GM18526 (cell line): ENCODE results near the gene ATG4C.

Experiments used
- POLR2A ChIP-seq: IDR thresholded peaks from 3 replicates; pipeline ENCODE4 v1.6.1; 2011; ENCODE audit not compliant: insufficient read length; ENCODE audit errors: extremely low read depth

The ATG4C gene

DNA sequence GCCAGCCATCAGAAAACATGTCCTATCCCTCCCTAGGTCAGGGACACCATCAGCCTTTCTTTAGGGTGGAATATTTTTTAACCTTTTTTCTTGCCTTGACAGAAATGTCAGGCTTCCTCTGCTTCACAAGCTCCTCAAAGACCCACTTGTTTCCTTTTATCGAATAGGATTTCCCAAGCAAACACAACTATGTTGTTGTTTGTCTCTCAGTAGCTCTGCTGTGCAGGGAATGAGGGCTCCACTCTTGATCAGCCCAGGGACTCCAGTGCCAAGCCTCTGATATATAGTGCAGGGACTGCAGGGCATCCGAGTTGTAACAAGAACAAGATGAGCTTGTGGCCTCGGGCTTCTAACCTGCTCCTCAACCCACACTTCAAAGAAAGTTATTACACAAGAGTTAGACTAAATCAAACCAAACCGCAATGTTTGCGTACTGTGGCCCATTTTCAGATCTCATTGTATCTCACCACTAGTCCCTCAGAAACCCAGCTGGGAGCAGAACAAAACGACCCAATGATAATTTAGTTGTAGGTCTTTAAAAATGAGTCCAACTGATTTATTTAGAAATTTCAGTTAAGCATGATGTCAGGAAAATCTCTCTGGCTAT, 108.1 kb downstream of the ATG4C start:
- TF ChIP-seq POLR2A: no peak

DNA sequence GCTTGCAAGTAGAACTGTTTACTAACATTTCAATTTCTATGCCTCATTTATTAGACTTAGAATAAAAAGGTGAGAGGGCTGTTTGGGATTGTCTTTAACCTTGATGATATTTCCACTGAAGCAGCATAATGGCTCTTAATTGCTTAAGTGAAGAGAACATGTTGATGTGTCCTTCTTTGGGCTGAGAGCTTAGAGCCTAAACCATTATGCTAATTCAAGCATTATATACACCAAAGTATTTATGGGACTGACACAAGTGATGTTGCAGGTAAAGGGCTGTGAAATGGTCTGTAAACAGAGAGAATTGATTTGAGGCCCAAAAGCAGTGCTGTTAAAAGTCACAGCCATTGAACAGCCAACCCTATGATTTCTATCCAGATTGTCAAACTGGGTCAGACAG, 113.9 kb downstream of the ATG4C start:
- no peak for TF ChIP-seq POLR2A

DNA sequence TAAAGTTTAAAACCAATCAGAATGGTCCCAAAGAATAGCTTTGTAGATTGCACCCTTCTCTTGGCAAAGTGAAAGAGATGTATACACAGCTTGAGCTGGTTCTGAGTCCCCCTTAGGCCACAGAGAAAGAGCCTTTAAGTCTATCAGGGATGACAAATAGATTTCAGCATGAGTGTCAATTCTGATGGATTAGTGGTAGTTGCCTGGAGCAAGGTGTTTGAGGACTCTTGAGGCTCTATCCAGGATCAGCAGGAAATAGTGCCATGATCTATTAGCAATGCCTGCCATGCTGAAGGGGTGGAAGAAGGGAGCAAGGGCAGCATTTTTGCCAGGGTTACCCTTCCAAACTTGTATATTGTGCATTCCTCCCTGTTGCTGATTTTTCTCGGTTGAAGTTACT, 116.6 kb downstream of the ATG4C start:
- no peak for TF ChIP-seq POLR2A

- no peak for TF ChIP-seq POLR2A
Observed at GRCh38 chr1:62901650-62902049, 117.7 kb downstream of the ATG4C start.

GRCh38 chr1:62903522-62903921, 119.6 kb downstream of the ATG4C start:
- no peak for TF ChIP-seq POLR2A

DNA sequence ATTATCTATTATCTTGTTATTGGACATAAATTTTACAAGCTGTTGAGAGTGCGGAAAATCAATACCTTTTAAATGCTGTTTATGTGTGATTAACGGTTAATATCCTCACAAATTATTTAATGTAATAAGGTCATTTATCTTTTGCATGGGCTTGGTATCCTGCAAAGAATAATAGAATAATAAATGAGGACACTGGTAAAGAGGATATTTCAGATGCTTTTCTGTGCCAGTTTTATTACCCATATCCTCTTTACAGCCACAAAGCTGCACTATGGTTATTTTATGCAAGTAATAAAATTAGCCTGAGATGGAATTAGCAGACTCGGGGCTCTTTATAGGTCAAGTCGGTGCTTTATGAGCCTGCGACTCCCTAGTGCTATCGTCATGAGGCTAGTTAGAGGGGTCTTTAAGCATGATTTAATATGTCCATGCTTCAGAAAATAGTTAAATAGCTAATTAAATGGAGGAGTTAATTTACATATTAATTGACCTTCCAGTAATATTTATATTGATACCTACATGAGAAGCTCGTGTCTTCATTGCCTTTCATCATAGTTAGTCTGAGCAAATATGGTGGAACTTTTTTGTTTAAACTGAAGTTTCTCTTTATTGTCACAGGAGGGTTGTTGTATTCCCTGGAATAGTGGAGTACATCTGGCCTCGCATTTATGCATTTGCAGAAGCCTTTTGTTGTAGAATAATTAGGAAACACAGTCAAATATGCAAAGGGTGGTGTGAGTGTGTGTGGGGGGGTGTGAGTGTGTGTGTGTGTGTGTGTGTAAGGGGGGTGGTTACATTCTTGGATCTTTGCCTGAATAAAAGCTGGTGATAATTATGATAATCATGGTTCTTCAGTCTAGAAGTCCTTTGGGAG, 120.3 kb downstream of the ATG4C start:
- TF ChIP-seq POLR2A: no peak

- no peak for TF ChIP-seq POLR2A
Observed at GRCh38 chr1:62904856-62905225, 120.9 kb downstream of the ATG4C start.

DNA sequence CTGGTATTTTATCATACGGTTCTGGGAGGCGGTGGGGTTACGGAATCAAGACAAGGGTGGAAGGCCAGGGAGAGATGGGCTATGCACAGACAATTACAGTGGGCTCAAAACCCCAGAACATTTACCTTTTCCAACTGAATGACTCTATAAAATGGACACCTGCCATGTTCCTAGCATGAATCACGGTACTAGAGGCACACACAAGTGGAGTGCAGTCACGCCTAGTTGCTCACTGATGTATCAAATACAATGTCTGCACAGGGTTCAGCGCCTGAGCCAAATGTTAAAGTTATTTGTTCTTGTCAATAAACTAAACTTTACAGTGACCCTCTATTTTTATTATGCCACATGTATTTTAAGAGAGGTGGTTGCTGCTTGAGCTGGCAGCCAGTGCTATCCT, 121.4 kb downstream of the ATG4C start:
- TF ChIP-seq POLR2A: no peak

DNA sequence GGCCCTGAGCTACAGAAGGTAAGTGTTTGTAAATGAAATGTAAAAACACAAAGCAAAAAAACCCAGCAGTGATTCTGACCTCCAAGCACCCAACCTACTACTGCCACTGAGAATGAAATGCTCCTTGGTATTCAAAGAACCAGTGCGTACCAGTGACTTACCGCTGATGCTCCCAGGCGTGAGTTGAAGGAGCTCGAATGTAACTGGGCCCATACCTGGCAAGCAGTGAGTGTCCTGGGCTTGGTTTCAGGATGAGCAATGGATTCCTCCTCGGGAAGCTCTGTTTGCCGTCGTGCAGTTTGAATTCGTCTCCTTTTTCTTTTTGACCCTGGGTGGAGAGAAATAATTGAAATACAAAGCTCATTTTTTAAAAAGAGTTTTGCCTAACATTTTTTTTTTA, 121.9 kb downstream of the ATG4C start:
- no peak for TF ChIP-seq POLR2A

- no peak for TF ChIP-seq POLR2A
Observed at GRCh38 chr1:62906428-62906886, 122.5 kb downstream of the ATG4C start.

DNA sequence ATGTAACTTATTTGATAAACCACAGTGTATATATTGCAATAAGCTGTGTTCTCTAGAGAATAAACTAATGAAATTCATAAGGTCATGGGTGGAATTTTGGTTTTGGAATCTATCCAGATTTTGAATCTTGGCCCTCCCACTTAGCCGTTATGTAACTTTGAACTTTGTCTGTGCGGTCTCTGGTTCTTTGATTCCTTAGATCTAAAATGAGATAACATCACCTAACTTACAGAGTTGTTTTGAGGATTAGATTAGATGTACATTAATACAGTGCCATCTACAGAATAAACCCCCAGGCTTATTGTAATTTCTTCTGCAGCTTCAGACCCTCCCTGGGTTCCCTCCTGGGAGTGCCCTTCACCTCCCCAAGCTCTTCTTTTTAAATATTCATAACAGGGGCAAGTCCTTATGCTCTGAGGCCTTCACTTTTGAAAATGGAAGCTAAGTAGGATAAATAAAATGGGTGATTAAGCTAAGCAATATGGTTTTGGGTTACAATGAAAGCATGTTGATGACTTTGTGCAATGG, 124.3 kb downstream of the ATG4C start:
- TF ChIP-seq POLR2A: no peak

DNA sequence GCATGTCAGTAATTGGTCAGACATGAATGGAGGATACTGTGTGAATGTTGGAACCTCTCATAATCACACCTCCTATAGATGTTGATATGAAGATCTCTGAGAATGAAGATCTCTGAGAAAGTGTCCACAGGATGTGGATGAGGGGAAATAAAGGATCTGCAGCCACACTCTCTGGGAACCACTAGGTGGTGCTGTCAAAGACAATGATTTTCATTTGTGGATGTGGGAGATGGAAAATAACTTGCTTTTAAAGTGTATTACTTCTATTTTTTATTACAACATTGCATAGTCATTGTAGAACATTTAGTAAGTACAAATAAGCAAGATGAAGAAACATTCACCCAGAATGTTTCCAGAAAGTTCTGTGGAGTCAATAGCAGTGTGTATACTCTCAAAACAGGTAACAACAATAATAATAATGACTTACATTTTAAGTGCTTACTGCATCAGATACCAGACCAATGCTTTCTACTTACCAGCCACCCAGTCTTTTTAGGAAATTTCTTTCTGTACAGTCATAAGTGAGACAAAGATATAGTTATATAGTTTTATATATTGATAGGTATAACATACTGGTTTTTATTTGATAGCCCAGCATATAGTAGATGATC, 128.2 kb downstream of the ATG4C start:
- TF ChIP-seq POLR2A: no peak
